DMS153 (cell line): Measurements from ENCODE around the gene ING5.
"Not testable (repeated sequence)": the region's sequence is repeated elsewhere in the genome, so short reads cannot be mapped to it uniquely, and the experiment has no call there.

ENCODE experiments used
- DNase-seq: peaks from one replicate; lab custom pipeline; 2025; lab: John Stamatoyannopoulos, UW

ING5 gene

DNA sequence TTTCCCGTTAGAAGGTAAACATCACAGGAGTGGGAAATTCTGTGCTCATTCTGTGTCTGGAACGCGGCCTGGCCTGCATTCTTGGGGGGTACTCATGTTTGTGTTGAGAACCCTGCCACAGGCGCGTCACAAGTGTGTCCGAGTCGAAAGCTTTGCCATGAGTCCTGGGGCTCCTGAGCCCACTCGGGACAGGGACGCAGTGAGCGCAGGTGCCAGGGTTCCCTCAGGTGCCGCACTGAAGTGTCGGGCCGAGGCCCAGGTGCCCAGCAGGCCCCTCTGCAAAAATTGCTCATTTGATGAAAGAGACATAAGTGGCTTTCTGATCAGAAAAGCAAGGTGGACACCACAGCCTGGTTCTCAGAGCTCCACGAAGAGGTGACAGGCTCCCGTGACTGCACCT is 37.3 kb downstream of the ING5 start:
- no peak for DNase-seq

DNA sequence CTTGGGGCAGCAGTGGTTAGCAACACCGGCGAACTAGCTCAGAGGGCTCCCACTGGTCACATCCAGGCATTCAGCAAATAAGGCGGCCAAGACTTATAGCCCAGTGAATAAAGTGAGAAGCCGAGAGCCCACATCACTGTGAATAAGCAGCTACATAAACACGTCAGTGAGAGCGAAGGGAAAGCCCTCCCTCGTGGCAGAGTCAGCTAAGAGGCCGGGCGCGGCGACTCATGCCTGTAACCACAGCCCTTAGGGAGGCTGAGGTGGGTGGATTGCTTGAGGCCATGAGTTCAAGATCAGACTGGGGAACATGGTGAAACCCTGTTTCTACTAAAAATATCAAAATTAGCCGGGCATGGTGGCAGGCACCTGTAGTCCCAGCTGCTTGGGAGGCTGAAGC is 37.8 kb downstream of the ING5 start:
- DNase-seq = no peak

DNA sequence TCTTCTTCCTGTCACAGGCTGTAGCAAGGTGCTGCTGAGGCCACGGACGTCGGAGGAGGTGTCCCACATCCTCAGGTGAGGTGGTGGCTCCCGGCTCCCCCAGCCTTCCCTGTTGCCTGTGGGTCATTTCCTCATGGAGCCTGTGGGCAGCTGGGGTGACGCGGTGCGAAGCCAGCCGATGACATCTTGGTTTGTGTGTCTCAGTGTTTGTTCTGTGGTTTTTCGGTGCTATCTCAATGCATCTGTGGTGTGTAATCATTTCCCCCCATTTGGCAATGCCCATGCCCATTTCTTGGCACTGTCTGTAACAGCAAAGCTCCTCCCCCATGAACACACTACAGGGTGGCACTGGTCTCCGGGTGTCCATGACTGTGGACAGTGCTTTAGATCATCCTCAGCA is 39.2 kb downstream of the ING5 start:
- DNase-seq = no peak

DNA sequence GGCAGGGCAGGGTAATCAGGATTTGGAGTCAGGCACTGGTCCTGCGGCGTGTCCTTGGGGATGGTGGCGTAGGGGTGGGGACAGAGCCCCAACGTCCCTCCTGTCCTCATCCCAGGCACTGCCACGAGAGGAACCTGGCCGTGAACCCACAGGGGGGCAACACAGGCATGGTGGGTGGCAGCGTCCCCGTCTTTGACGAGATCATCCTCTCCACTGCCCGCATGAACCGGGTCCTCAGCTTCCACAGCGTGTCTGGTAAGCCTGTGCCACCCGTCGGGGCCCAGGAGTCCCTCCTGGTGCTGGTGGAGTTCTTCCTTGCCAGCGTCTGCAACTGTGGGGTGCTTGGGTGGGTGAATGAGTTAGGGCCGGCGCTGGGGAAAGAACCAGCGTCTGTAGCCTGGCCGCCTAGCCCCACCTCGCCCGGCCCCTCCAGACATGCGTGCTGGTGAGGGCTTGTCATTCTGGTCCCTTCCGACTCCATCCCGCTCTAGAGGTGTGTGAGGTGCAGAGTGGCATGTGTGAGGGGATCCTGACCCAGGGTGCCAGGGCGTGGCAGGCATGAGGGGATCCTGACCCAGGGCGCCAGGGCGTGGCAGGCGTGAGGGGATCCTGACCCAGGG is 40.6 kb downstream of the ING5 start:
- no peak for DNase-seq

DNA sequence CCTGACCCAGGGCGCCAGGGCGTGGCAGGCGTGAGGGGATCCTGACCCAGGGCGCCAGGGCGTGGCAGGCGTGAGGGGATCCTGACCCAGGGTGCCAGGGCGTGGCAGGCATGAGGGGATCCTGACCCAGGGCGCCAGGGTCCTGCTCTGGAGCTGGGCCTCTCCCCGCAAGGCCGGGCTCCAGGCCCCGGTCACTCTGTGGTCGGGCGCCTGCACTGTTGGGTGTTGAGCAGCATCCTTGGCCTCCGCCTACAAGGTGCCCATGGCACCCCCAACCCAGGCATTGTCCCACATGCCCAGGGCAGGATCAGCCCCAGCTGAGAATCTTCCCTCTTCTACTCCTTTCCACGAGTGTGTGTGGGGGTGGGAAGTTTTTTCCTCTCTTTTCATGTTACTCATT is 41.2 kb downstream of the ING5 start:
- DNase-seq = not testable (repeated sequence)

DNA sequence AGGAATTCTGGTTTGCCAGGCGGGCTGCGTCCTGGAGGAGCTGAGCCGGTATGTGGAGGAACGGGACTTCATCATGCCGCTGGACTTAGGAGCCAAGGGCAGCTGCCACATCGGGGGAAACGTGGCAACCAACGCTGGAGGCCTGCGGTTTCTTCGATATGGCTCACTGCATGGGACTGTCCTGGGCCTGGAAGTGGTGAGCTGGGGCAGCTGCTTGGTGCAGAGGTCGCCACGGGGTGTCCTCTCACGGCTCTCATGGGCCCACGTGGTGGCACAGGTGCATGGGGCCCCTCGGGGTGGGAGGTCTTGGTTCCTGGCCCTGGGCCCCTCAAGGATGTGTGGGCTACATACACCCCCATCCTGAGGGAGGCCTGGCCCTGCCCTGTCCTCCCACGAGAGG is 41.8 kb downstream of the ING5 start:
- DNase-seq = no peak

DNA sequence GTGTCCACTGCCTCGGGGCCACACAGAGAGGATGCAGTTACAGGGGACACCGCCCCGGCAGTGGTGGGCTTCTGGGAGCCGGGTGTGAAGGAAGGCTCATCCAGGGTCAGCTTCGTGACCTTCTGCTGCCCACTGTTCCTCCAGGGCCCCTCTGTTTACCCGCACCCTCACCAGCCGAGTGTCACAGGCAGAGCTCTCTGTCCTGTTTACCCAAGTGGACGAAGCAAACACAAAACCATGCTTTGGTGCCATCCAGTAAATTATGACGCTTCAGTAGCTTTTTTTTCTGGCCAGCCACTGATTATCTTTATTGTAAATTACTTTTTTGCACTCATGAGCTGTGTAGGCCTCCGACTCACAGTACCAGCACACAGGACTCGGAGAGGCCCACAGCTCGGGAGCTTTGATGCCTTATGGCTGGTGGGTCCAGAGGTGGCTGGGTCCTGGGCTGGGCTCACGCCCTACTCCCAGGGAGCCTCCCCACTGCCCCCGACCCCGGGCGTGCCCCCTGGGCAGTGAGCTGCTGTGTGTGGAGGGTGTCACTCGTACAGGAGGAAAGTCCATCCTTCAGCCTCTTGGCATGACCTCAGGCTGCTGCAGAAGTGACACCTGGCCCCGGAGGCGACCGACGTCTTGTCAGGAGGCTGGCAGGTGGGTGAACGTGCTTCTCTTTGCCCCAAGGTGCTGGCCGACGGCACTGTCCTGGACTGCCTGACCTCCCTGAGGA is 42.4 kb downstream of the ING5 start:
- no peak for DNase-seq

DNA sequence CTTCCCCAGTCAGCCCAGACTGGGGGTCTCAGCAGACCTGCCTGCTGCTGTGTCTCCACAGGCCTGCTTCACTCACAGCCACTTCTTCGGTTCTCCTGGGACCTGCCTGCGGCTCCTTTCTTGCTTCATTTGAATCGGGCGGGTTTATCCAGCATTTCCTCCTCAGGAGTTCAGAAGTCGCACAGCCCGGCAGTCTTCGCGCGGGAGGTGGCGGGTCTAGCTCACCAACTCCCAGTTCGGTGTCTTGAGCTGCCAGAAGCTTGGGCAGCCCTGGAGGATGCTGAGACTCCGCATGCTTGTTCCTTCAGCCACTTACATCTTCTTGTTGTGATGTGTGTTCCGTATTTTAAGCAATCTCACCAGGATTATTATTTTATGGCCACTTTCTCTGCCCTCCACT is 43.4 kb downstream of the ING5 start:
- no peak for DNase-seq

DNA sequence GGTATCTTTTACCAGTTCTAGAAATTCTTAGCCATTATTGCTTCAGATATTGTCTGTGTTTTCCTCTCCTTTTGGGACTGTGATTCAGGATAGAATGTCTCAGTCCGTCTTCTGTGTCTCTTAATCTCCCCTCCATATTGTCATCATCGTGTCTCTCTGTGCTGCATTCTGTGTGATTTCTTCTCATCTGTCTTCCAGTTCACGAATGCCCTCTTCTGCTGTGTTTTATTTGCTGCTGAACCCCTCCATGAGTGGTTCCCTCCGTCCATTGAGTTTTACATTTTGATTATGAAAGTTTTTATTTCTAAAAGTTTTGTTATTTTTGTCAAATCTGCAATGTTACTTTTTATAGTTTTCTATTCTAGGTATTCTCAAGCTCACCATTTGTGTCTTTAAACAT is 44.2 kb downstream of the ING5 start:
- DNase-seq = no peak

DNA sequence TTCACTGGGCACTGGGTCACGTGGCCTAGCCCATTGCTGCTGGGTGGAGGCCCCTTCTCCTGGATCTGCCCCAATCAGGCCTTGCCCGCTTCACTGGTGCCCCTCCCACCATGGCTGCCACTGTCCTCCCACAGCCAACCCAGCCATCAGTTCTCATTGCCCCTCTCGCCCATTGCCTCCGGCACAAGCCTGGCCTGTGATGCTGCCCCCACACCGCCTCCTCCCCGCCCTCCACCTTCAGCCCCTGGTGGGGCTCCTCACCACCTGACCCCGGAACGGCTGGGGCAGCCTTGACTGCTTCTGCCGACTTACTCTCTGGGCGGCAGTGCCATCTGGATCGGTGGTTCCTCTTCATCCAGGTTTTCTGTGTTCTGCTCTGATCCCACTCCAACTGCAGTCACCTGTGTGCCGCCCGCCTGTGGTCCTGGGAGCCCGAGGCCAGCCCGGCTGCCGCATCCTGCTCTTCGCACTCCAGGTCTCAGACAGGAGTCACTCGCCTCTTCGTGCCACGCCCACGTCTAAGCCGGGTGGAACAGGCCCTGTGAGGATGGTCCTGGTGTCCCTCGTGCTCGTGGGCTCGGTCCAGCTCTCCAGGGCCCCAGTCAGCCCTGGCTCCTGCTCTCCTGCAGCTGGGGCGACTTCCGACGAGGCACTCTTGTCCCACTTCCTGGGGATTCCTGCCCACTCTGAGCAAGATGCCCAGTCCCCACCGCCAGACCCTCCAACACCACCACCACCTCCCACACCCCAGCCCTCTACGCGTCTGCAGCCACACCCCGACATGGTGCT is 46.8 kb downstream of the ING5 start:
- no peak for DNase-seq

DNA sequence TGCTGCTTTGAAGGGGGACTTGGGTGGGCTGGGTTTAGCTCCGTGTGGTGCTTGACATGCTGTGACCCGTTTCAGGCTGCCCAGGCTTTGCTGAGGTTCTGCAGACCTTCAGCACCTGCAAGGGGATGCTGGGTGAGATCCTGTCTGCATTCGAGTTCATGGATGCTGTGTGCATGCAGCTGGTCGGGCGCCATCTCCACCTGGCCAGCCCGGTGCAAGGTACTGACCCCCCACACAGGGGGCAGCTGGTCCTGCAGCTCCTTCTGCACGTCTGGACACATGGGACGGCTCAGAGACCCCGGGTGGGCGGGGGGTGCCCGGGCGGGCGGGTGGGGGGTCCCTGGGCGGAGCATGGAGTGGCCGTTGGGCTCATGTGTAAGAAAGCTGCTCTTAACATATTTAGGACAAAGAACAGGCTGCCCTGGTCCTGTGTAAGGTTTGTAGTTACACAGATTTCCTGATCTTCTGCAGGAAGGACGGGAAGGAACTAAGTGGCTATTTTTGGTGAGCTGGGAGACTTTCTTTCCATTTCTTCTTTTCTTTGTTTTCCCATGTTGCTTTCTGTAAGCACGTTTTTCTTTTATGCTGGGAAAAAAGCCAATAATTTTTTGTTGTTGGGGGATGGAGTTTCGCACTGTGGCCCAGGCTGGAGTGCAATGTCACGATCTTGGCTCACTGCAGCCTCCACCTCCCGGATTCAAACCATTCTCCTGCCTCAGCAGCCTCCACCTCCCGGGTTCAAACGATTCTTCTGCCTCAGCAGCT is 48.4 kb downstream of the ING5 start:
- DNase-seq = no peak

DNA sequence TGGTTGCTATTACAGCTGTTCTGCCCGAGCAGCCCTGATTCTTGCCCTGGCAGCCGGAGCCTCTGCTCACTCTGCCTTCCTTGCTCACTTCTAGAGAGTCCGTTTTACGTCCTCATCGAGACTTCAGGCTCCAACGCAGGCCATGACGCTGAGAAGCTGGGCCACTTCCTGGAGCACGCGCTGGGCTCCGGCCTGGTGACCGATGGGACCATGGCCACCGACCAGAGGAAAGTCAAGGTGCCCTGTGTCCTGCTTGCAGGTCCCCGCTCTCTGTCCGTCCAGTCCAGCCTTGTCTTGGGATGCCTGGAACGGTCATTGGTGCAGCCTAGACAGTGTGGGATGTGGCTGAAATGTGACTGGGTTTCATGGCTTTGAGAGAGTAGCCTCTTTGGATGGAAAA is 49.3 kb downstream of the ING5 start:
- DNase-seq = no peak

DNA sequence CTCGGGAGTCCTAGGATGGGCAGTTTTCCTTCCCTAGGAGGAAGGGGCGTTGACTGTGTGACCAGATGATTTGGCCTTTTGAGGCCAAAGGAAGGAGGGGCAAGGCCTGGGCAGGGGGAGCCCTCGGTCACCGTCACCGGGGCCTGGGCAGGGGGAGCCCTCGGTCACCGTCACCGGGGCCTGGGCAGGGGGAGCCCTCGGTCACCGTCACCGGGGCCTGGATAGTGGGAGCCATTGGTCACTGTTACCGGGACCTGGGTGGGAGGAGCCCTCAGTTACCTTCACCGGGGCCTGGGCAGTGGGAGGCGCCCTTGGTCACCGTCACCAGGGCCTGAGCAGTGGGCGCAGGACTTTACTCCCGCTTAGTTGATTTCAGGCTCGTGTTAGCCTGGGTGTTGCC is 49.9 kb downstream of the ING5 start:
- no peak for DNase-seq

DNA sequence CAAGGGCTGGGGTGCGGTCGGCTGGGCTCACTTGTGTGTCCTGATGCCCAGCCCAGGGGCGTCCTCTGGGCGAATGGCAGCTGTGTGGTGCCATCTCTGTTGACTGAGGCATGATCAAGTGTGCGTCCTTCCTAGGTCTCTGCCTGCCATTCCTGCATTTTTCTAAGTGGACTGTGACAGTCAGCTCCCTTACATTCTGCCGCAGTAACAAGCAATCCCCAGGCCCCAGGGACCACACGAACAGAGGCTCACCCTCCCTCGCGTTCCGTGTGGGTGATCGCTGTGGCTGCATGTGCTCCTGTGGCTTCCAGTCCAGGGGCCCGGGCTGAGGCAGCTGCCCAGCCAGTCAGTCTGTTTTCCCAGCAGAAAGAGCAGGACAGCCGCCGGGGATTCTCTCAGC is 50.4 kb downstream of the ING5 start:
- no peak for DNase-seq

DNA sequence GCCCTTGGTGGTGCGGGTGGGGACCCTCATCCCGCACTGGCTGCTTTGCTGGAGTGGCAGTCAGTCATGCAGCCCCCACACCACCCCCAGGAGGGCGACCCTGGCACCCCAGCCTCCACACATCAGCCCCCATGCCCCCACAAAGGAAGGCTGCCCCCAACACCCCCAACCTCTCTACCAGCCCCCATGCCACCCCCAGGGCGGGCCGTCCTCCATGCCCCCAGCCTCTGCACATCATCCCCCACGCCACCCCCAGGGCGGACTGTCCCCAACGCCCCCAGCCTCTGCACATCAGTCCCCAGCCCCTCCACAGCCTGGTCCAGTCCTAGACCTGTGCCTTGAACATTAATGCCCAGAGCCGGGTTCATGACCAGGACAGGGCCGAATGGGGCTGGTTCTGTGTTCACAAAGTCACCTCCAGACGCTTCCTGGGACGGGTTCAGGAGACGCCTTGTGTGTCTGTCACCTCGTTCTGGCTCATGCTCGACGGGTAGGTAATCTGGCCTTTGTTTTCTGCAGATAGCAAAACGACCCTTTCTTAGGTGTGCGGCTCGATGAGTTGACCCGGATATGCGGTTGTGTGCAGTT is 50.9 kb downstream of the ING5 start:
- DNase-seq = no peak

DNA sequence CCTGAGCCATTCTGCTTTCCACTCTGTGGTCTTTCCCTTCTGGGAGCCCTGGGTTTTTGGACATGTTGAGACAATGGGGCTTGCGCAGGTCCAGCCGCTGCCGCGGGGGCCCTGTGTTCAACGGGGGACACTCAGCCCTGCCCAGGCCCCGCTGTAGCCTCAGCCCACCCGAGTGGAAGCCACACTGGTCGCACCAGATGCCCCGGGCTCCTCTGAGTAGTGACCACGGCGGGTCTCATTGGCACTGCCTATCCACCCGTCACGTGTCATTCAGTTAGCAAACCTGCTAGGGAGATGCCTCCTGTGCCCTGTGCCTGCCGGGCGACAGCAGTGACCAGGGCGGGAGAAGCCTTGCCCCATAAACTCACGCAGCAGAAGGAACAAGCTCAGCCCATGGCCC is 51.7 kb downstream of the ING5 start:
- no peak for DNase-seq

DNA sequence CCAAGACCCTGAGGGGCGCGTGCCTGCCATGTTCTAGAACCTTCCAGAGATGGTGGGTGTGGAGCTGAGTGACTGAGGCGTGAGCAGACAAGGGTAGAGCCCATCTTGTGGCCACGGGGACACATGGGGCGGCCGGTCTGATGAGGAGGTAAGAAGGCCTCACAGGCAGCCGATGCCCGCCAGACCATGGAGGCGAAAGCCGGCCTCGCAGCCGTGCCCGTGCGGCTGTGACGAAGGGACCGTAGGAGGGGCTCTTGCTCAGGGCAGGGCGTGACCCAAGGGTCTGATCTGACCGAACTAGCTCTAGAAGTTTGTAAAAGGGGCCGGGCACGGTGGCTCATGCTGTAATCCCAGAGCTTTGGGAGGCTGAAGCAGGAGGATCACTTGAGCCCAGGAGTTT is 52.2 kb downstream of the ING5 start:
- DNase-seq = no peak

DNA sequence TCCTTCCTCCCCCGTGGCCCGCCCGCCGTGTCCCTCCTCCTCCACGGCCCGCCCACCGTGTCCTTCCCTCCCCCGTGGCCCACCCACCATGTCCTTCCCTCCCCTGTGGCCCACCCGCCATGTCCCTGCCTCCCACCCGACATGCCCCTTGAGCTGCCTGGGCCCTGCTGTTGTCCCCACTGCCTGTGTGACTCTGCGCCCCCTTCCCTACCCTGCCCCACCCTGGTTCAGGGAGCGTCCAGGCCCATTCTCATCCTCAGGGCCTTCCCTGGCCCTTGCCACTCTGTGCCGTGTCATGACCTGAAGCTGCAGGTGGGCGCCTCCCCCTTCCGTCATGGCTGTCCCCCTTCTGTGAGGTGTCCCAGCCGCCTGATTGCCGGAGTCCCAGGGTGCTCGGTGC is 53.3 kb downstream of the ING5 start:
- DNase-seq = no peak

DNA sequence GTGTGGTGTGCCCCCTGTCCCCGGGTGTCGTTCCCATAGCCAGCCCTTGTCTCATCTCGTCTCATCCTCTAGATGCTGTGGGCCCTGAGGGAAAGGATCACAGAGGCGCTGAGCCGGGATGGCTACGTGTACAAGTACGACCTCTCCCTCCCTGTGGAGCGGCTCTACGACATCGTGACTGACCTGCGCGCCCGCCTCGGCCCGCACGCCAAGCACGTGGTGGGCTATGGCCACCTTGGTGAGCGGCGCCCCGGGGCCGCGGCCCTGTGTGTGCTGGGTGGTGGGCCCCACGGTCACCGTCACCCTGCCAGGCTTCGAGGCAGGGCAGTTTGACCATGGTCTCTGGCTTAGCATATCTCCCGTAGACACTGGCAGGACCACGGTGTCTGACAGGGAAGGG is 53.9 kb downstream of the ING5 start:
- DNase-seq = no peak

DNA sequence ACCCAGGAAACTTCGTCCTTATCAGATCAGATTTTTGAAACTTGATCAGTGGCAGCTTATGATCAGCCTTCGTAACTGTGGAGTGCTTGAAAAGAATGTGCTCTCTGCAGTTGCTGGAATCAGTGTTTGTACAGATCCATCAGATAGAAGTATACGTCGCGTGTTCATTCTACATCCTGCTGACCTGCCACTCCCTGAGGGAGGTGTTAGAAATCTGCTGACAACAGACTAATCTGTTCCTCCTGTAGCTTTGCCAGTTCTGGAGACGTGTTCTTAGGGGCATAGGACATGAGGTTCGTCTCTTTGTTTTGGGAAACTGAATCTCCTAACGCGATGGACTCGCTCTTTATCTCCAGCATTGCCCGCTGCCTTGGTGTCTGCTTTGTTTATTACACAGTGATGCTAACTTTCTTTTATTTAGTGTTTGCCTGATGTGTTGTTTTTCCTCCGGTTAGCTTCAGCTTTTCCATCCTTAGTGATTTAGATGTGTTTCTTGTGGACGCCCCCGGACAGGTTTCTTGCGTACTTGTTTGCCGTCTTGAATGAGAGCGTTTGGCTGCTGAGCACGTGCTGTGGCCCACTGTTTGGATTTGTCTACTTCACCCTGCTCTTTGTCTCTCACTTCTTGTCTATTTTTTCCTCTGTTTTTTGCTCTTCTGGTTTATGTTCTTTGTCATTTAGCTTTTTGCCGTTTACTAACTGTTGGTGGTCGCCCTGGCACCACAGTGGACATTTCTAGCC is 57.4 kb downstream of the ING5 start:
- DNase-seq = no peak

DNA sequence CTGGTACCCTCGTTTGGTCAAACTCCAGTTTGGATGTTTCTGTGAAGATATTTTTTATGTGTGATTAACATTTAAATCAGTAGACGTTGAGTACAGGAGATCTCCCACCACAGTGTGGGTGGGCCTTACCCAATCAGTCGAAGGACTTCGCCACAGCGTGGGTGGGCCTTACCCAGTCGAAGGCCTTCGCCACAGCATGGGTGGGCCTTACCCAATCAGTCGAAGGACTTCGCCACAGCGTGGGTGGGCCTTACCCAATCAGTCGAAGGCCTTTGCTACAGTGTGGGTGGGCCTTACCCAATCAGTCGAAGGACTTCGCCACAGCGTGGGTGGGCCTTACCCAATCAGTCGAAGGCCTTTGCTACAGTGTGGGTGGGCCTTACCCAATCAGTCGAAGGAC is 58.1 kb downstream of the ING5 start:
- DNase-seq = not testable (repeated sequence)
